GM18858 (cell line): ENCODE data around the gene SMIM30.

Experiments
- ATAC-seq: cut with Tn5 transposase; IDR thresholded peaks from one replicate; pipeline ENCODE4 v1.9.1; 2021; ENCODE audit not compliant: unreplicated experiment

Gene SMIM30

GRCh38 chr7:113109718-113110117, 8.6 kb downstream of the SMIM30 start:
- no peak for ATAC-seq

- ATAC-seq: no peak
Observed at GRCh38 chr7:113100121-113100603, 18.2 kb downstream of the SMIM30 start.

- no peak for ATAC-seq
Observed at GRCh38 chr7:113099284-113099919, 19.0 kb downstream of the SMIM30 start.

- no peak for ATAC-seq
Observed at GRCh38 chr7:113094517-113095249, 23.7 kb downstream of the SMIM30 start.

- ATAC-seq: no peak
Observed at GRCh38 chr7:113093561-113093960, 24.8 kb downstream of the SMIM30 start.

- no peak for ATAC-seq
Observed at GRCh38 chr7:113092762-113093161, 25.6 kb downstream of the SMIM30 start.

- ATAC-seq: no peak
Observed at GRCh38 chr7:113087071-113087998, 31.0 kb downstream of the SMIM30 start.

GRCh38 chr7:113086431-113086888, 31.9 kb downstream of the SMIM30 start, which contains the start of gene GPR85:
Gene GPR85 (minus strand): TSS chr7:113086827. CDS start chr7:113084721, 2,106 bp downstream.
- no peak for ATAC-seq

GRCh38 chr7:113085781-113086390, 32.5 kb downstream of the SMIM30 start:
- ATAC-seq: no peak

- ATAC-seq: no peak
Observed at GRCh38 chr7:113084496-113085172, 33.7 kb downstream of the SMIM30 start.

GRCh38 chr7:113083816-113084495, 34.4 kb downstream of the SMIM30 start:
- no peak for ATAC-seq

GRCh38 chr7:113083132-113083815, 35.1 kb downstream of the SMIM30 start:
- no peak for ATAC-seq

- no peak for ATAC-seq
Observed at GRCh38 chr7:113078331-113078730, 40.0 kb downstream of the SMIM30 start.

- no peak for ATAC-seq
Observed at GRCh38 chr7:113076703-113077102, 41.7 kb downstream of the SMIM30 start.

- ATAC-seq: no peak
Observed at GRCh38 chr7:113071465-113071864, 46.9 kb downstream of the SMIM30 start.
